Small intestine (tissue), 4 donors: ENCODE results near the gene KLF14. TPM values are rescaled to one million over a fixed set of nuclear protein-coding genes. Genes with fewer than 3 reads are reported as not detected.

ENCODE experiments used
- polyA plus RNA-seq, 4 donors: library from polyadenylated mRNA; stranded (reverse) in 3 of 4; unstranded in 1 of 4; fragments of 200-250 nt in 3 of 4; fragments of 120-200 nt in 1 of 4; gene quantifications; one replicate each; pipeline versions ENCODE4 v1.2.1 to v1.2.3, GENCODE V29; 2013
- donor health status: healthy with polysubstance abuse.
- donor health status: Bipolar disorder and iron deficiency.
- donor health status: healthy.

KLF14 gene
- polyA plus RNA-seq, 4 donors = 0.04 TPM; not detected in 3

Other genes starting within 250 kb of the KLF14 start
- gene MEST, start 242.1 kb downstream of the KLF14 start, polyA plus RNA-seq = 100 to 1,000 TPM in 1 of 4 donors, 10 to 100 TPM in 3; 15.9 to 119 (median 21.1) TPM
- gene COPG2, start 65.5 kb downstream of the KLF14 start, polyA plus RNA-seq = 10 to 100 TPM in 2 of 4 donors, 1 to 10 TPM in 2; 5.1 to 17.8 (median 10.7) TPM
- not detected for gene TSGA13, start 47.7 kb downstream of the KLF14 start, polyA plus RNA-seq